Glomerular endothelial cell (primary cell): ENCODE measurements around the gene PLEKHG7. TPM values are rescaled to one million over a fixed set of nuclear protein-coding genes. Genes with fewer than 3 reads are reported as not detected.
"Not testable (repeated sequence)": the region's sequence is repeated elsewhere in the genome, so short reads cannot be mapped to it uniquely, and the experiment has no call there.

Experiments used
- DNase-seq: peaks from one replicate; pipeline ENCODE4 v3.0.0-alpha.2; 2011; ENCODE audit warnings: low read depth, low spot score; ENCODE audit errors: extremely low read depth
- total RNA-seq: library from RNA; depleted of rRNA; stranded (reverse); fragments of >200 nt; gene quantifications from 2 replicates; pipeline ENCODE4 v1.2.3, GENCODE V29; 2015

PLEKHG7 gene
- total RNA-seq, 1 donor from 2014 or later, result not detected

DNA sequence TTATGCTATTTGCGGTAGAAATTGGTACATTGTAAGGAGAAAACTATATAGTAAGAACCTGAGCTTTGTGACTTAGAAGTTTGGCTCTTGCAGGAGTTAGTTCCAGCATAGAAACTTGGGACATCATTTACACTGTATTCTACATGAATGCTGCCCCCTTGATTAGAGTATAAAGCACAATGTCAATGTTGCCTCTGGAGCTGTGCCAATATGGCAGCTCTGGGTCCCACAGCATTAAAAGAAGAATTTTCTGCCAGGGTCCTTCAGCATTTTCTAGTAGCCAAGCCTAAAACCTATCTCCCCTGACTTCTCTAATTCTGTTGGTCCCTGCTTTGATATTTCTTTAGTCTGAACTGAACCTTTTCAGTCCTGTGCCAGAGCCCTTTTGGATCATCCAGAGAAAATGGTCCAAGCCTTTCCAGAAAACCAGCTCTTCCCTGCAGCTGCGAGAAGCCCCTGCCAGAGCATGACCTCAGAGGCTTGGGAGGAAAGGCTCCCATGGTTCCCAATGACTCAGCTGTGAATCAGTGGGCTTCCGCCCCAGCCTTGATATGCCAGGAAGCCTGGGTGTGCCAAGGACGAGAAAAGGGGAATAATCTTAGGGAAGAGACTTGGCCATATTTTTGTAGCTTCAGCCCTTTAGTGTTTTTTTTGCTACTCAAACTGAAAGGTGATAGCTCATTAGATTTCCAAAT is 43.2 kb downstream of the PLEKHG7 start:
- DNase-seq, result peak; percentile 96

DNA sequence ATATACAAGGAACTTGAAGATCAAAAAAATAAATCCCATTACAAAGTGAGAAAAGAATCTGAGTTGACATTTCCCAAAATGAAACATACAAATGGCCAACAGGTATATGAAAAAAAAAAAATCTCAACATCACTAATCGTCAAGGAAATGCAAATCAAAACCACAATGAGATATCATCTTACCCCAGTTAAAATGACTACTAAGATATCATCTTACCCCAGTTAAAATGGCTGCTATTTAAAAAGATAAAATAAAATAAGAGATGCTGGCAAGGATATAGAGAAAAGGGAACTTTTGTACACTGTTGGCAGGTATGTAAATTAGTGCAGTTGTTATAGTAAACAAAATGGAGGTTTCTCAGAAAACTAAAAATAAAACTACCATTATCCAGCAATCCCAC is 44.4 kb downstream of the PLEKHG7 start:
- DNase-seq, result no peak

DNA sequence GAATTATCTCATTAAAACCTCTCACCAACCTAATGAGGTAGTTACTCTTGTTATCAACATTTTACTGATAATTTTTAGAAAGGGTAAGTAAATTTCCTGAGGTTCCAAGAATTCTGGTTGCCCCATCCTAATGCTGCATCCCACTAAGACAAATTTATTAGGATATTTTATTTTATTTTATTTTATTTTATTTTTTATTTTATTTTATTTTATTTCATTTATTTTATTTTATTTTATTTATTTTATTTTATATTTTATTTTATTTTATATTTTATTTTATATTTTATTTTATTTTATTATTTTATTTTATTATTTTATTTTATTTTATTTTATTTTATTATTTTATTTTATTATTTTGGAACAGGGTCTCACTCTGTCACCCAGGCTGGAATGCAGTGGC is 46.9 kb downstream of the PLEKHG7 start:
- not testable (repeated sequence) for DNase-seq

DNA sequence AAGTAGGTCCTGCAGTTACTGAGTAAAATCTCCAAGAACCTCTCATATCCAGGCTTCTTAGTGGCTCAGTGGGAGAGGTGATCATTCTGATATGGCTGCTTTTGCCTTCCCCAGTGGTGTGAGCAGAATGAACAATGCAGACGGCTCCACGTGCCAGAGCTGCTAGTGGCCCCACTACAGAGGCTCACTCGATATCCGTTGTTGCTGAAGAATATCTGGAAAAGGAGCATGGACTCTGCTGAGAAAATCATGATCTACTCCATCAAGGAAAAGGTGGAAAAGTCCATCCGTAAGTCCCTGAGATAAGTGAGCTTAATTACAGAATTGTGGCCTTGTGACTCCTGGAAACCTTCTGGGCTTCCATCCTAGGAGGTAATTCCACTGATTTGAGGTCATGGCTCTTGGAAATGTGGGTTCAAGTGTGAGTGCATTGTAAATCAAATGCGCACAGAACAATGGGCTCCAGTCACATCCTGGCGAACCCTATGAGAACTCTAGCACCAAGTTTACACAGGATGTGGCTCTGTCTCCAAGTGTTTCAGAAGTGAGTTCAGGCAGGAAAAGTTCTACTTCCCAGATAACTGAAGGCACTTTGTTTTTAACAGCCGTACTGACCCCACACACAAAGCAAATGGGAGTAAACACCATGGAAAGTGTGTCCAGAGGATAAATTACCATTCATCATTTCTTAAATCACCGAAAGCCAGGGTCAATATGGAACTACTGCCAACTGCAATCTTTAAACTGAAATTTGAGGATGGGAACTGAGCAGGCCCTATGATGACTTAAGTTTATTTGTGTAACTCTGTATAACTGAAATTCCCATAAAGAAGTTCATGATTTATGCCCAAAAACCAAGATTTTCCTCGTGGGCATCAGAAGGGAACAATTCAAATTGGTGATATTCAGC is 51.4 kb downstream of the PLEKHG7 start:
- DNase-seq, result peak; percentile 100

DNA sequence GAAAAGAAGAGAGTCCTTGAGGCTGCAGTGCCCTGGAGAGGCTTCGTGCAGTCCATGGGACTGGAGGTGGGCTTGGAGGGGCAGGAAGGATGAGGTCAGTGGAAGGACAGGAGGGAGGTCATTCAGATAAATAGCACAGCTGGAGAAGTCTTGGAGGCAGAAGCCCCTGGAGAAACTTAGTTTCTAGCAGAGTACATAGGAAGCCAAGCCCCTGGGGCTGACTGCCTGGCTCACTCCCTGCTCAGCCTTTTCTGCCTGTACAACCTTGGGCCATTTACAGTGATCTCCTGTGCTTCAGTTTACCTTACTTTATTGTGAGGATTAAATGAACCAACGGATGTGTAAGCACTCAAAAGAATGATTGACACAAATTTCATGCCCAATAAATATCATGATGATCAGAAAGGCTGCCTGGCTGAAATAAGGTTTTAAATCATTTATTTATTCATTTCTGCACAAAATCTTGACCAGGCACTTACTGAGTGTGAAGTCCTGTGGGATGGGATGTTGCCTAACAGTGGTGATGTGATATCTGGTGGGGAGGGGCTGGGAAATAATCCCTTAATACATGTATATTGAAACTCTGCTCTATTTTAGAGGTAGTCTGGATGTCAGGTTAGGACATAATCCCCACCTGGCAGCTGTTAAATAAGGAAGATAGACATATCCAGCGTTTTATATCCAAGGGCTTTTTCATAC is 54.3 kb downstream of the PLEKHG7 start:
- no peak for DNase-seq

DNA sequence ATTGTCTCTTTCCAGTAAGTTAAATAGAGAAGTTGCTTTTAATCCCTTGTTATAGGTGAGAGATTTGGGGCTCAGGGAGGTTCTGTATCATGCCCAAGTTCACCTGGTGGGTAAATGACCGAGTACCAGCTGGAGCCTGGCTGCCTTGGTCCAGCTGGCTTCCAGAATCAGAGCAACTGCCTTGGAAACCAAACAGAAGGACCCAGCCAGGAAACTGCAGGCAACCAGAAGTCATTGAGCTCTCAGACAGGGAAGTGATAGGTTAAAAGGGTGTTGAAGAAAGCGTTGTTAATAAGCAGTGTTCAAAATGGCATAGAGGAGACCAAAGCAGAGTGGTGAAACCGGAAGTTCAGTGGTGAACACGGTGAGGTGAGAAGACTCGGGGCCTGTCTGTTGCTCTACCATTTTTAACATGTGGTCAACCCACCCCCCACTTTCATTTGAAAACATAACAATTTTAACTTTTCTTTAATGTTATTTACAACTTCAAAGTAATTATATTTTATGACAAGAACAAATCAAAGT is 54.9 kb downstream of the PLEKHG7 start:
- no peak for DNase-seq

DNA sequence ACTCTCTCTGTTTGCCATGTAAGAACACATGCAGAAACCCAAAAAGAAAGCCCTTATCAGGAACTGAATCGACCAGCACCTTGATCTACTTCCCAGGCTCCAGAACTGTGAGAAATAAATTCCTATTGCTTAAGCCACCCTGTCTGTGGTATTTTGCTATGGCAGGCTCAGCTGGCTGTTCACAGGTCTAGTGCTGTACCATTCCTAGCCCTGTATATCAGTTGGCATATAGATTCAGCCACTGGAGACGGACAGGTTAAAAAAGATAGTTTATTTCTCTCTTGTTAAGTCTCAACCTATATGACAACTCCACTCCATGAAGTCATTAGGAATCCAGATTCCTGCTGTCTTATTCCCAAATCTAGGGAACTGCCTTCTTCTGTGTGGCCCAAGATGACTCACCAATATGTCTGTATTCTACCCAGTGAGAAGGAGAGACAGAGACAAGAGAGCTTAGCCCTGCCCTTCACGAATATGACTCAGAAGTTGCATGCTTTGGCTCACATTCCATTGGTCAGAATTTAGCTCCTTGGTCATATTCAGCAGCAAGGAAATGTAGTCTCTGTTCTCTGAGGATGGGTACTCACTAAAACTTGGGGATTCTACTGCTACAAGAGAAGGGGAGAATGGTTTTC is 57.0 kb downstream of the PLEKHG7 start:
- no peak for DNase-seq

DNA sequence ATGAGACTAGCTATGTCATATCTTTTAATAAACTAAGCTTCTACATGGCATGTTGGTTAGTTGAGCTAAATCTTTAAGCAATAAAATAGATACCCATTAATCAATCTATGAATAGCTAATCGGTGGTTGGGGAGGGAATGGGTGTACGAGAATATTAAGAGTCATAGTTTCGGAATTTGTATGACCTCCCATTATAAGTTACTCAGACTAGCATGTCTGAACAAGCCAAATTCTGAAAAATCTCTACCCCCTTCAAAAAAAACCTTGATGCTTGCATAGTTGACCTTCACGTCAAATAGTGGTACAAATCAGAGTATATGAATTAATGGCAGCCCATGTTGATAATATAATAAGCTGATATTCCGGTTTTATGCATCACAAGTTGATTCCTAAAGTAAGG is 60.0 kb downstream of the PLEKHG7 start:
- DNase-seq, result no peak

DNA sequence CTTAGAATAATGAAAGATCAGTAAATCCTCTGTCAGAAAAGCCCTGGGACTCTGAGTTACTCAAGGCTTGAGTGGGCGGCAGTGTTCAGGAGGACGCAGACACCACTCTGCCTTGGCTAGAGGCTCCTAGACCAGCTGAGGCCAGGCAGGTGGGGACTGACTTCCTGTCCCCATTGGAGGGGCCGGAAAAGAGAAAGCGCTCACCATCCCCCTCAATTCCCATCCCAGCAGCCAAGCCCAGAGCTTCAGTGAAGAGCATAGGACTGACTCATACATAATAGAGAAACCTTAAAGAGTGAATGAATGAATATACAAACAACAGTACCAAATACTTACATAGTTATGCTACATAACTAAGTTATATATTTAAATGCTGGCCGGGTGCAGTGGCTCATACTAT is 62.0 kb downstream of the PLEKHG7 start:
- DNase-seq, result no peak

DNA sequence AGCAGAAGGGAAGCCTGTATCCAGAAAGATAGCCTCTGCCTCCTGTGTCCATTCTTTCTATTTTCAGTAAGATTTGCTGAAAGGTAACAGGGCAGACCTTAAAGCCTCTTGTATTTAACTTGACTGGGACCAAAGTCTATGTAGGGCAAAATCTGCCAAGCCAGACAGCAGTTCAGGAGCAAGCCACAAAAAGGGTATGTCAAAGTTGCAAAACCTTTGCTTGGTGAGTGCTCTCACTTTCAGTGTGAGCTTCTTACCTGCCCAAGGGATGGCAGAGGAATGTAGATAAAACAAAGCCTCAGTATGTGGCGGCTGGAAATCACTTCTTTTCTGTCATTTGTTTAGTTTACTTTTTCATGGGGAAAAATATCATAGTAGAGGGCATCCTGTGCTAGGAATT is 63.1 kb downstream of the PLEKHG7 start:
- no peak for DNase-seq

DNA sequence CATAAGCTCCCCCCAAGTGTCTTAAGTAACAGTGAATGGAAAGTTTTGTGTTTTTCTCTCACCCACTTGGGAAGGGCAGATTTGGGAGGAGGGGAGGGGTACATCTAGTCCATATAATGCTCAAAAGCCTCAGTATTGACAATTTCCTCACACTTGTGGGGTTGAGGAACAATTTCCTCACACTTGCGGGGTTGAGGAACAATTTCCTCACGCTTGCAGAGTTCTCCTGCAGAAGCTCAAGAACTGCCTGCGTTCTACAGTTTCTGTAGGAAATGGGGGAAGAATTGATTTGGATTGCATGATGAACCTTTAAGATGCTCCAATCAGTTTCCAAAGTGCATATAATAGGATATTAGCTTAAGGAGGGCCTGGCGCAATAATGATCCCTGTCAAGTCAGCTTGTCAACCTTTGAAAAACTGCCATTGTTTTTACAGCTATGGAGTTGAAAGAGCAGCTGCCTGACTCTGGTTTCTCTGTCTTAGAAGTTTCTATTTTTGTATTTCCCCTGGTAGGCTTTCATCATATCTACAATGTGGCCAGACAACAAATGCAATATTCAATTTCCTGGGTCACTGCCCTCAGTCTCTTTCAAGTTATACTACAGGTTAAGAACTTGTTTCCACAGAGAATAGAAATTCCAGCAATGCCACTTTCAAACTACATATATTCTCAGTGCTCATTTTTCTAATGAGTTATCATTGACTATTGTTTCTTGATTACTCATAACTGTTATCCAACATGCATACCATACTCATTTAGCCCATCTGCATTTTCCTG is 66.5 kb downstream of the PLEKHG7 start:
- no peak for DNase-seq

DNA sequence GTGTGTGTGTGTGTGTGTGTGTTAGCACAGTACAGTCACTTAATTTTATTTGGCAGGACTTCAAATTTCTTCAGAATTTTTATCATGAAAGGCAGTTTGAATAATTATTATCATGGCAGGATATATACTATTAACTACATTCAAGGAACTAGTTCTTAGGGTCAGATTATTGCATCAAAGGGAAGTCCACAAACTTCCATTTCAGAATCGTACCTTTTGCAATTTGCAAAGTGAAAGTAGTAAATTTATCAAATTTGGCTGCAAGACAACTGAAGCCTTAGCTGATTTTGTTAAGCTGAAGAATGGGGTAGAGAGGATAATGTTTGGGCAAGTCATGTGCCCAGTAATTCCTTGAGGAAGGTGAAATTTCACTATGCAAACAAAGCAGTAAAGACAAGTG is 68.2 kb downstream of the PLEKHG7 start:
- no peak for DNase-seq

DNA sequence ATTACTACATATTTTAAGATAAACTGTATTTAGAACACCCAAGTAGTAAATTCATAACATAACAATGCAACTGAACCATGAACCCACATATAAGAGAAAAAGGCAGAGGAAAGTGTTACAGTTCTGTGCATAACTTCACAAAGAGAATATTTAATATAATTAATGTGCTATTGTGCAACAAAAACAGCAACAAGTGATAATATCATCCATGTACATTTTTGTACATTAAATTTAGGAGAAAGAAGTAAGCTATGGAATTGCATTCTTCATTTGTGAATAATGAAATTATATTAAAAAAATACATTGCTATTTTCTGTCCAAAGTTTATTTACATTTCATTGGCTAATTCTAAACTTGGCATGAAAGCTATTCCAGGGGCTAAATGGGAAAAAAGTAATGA is 72.6 kb downstream of the PLEKHG7 start:
- no peak for DNase-seq

DNA sequence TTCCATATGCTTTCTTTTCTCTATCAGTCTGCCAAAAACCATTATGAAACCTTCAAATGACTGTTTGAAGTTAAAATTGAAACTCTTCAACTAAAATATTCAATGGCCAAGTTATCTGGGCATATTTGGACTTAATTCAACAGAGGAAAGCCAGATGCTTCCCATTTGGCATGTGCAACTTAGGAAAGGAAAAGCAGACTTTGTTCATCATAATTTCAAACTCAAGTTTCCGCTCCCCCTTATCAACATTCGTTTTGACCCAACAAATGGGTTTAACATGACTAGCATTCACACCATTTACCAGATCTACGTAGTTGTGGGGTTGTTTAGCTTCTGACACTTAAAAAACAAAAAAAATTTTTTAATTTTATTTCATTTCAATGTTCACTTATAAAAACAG is 75.7 kb downstream of the PLEKHG7 start:
- peak; percentile 88 for DNase-seq

DNA sequence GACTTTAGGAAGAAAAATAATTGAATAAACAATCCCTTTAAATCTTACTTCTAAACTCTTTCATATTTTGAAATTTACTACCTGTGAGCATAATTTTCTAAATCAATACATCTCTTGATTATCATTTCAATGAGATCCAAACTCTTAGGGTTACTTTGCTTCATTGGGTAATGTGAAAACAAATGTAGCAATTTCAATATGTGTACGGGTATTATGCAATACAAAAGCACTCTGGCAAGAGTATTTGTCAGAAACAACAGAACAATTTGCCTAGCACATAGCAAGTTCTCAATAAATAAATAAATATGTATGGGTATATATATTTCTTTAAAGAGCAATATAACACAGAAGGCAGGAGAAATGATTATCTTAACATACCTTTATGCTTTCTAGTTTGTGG is 77.1 kb downstream of the PLEKHG7 start:
- DNase-seq, result no peak

DNA sequence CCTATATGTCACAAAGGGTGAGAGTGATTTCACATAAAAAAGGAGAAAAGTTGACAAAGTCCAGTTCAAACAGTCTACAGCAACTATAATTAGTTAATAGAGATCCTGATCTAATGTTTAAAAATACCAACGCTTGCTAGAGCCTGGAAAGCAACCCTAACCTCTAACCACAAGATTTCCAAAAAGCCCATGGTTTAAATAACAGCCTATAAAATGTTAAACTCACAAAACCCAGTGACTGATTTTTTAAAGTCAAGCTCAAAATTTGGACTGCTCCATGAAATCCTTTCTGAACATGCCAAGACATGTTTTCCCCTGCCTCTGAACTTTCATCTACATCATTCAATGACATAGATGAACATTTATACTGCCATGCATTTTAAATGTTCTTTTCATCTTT is 81.6 kb downstream of the PLEKHG7 start:
- no peak for DNase-seq

DNA sequence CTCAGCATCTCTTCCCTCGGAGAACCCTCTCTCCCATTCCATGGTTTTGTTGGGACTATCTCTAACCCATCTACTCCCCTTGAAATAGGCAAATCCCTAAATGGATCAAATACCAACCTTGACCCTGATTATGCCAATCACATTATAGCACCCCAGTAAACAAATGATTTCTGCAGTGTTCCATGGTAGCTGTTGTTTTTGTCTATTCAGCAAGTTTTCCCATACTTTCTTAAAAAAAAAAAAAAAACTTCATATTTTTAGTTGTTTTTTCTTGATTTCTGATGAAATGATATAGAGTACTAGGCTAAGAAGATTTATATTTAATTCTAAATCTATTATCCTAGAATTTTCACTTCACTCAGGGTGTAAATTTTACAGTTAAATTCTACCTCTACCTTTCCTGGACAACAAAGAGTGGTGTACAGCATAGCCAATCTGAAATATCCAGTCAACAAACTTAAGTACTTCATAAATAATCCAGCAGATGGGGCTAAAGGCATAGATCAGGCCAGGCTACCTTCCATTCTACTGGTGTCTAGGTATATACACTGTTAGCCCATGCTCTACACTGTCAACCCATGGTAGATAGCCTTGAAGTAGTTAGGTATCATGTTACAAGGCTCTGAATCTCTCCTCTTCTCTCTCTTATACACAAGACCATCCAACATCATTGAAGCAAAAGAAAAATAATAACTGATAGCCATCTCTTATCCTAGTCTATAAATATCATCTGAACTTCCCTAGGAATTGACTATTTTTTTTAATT is 82.2 kb downstream of the PLEKHG7 start:
- peak; percentile 72 for DNase-seq

DNA sequence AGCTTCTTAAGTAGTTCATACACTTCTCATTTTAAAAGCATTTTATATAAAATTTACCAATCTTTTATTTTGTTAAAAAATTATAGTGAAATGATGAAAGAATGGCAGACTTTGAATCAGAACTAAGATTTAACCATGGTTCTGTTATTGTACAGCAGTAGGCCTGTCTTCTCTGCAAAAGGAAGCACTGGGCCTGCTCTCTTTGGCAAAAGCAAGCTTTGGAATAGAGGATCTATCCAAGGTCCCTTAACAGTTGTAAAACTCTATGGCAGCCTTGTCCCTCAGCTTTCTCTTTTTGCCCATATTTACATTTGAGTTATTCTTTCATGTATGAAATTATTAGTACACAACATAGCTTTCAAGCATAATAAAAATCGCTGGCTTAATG is 82.8 kb downstream of the PLEKHG7 start:
- no peak for DNase-seq

DNA sequence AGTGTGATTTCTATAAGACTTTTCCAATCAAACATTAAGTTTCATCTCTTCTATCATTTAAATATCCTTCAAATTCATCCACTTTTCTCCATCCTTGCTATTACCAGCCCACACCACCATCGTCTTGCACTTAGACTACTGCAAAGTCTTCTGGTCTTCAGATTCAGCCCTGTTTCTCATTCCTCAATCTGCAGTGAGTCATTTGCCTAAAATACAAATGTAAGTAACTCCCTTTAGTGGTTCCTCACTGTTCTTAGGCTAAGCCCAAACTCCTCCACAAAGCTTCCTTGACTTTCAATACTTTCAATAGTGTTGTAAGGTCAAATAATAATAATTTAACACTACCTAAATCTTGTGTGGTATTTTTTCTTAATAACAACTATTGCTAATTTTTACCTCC is 83.3 kb downstream of the PLEKHG7 start:
- no peak for DNase-seq
